NCI-H1417 treated with DMSO at 0.1 percent for 48 hours (cell line): ENCODE results near the gene FBXL7.

Source experiments
- DNase-seq: peaks from one replicate; lab custom pipeline; 2025; lab: John Stamatoyannopoulos, UW

FBXL7 gene

DNA sequence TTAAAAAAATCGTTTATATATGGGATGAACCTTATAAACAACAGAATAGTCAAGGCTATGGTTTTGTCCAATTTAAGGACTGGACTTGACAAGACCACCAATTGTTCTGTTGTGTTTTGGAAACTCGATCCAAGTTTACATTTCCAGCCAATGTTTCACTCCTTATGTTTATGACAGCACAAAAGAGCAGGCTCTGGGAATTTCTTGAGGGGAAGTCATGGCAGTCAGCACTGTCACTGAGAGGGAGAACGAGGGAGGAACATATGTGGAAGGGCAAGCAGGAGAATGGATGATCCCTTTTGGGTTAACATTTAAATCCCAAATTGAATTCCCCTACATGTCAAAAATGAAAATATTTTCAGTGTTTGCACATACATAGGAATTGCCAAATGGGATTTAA lies 387.1 kb downstream of the FBXL7 start:
- no peak for DNase-seq

- no peak for DNase-seq
These were observed 389.0 kb downstream of the FBXL7 start for GRCh38 chr5:15889001-15889400.

DNA sequence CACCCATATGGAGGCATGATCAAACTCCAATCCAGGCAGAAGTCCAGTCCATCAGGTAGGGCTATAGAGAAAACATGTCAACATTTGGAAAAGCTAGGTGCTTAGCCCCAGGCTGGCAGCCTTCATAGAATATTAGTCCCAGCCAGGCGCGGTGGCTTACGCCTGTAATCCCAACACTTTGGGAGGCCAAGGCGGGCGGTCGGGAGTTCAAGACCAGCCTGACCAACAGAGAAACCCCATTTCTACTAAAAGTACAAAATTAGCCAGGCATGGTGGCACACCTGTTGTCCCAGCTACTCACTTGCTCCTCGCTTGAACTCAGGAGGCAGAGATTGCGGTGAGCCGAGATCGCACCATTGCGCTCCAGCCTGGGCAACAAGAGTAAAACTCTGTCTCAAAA lies 393.9 kb downstream of the FBXL7 start:
- no peak for DNase-seq

- DNase-seq = no peak
These were observed 397.7 kb downstream of the FBXL7 start for GRCh38 chr5:15897656-15898055.

DNA sequence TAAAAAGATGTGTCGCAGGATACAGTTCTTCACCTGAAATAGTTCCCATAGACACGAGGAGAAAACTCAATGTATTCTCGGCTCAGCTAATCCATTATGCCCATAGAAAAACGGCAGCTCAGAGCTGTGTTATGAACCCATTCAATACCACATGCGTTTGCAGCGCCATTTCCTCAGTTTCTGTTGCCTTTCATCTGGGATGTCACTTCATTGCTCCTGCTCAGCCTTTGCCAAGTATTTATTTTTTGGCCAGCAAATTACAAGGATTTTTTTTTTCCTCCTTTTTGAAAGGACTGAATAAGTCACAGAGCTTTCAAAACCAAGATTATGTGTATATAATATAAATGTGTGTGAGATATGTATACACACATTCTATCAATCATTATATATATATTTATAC lies 398.7 kb downstream of the FBXL7 start:
- no peak for DNase-seq

- no peak for DNase-seq
These were observed 399.5 kb downstream of the FBXL7 start for GRCh38 chr5:15899481-15899880.

DNA sequence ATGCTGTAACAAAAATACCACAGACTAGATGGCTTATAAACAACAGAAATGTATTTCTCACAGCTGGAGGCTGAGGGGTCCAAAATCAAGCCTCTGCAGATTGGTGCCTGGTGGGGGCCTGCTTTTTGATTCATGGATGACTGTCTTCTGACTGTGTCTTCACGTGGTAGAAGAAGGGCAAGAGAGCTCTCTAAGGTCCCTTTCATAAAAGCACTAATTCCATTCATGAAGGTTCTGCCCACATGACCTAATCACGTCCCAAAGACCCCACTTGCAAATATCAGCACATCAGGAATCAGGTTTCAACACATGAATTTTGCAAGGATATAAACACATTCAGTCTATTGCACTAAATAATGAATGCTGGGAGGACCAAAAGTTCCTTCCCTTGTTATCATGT lies 401.2 kb downstream of the FBXL7 start:
- DNase-seq = no peak

DNA sequence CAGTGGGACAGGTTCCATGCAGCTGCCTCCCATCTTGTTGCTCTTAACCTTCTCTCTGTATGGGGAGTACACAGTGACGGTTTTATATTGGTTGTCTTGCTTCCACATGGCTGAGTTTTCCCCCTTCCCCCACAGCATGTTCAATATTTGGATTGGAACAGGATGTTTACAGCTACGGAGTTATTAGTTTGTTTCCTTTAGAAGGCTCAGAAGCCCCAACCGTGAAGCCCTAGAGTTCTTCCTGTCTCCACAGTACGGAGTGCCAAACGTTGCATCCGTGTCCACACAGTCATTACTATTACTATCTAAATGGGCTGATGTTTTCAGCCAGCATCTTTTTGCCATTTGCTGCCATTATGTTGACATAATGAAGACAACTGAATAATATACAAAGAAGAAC lies 402.1 kb downstream of the FBXL7 start:
- no peak for DNase-seq

DNA sequence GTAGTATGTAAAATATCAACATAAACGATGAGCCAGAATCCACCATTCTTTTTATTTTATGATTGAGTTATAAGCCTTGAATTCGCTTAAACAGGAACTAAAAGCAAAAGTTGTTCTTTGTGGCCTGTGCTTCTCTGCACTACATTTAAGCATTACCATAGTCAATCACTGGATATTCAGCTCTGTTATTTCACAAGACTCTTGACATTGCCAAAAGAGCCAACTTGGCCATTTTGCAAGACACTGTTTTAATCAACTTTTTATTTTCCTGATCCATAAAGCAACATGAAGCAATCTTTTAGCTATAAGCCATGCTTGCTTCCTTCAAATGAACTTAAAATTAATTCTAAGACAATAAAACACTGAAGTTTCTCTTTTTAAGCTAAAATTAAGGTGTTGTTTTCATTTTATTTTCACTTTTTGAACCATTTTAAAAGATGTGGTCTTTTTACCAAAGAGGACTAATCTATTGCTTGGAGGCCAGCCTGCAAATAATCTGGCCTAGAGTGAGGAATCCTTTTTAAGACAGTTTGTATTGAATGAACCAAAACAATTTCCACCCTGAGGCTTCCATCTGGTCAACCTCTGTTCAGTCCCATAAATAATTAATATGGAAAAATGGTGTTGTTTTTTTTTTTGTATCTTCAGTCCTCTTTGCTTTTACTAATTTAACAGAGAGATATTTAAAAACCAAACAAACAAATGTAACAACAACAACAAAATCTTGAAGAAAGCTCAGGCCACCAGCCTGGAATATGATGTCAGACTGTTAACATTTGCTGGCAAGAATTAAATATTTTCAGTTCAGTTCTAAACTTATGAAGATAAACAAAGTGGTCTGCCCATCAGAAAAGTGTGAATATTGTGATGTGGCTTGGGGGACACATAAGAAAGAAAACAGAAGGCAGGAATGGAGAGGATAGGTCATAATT lies 405.2 kb downstream of the FBXL7 start:
- no peak for DNase-seq

GRCh38 chr5:15914638-15915037 lies 414.7 kb downstream of the FBXL7 start:
- no peak for DNase-seq

DNA sequence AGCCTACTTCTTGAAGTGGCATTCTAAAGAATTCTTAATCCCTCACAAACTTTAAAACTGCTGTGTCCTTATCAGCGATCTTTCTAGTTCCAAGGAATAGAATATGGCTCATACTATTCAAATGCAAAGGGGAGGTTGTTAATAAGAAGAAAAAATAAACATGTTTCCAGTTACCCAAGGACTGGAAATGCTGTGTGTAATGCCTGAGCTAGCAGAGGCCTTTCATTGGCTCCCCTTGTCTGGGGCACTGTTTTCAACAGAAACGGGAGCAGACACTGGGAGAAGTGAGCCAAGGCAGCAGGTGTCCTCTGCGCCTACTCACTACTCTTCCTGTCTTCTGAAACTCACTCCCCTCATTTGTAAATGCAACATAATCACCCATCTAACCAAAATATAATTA lies 426.6 kb downstream of the FBXL7 start:
- no peak for DNase-seq

- no peak for DNase-seq
These were observed 427.9 kb downstream of the FBXL7 start for GRCh38 chr5:15927710-15928380.

DNA sequence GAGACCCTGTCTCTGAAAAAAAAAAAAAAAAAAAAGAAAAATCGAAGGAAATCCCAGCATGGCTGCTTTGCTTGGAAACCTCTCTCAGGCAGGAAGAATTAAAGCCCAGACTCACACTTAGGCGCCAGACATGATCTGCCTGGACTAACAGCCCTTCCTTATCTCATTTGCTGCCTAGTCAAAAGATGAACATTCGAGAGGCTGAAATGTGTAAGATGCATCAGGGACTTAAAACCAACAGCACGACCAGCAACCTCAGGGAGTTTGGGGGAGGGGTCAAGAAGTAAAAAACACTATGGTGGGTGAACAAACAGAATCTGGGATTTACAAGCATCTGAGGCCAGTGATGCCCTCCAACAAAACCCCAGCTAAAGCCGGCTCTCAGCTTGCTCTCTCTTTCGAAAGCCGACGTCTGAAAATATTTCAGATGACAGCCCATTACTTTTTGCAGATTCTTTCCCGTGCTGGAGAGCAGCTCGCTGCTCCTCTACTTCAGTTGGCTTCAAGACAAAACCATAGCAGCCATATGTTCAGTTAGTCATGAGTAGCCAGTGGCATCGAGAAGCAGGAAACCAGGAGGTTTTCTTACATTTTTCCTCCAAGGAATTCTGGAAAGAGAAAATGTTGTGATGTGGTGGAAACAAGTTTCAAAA lies 429.8 kb downstream of the FBXL7 start:
- no peak for DNase-seq

DNA sequence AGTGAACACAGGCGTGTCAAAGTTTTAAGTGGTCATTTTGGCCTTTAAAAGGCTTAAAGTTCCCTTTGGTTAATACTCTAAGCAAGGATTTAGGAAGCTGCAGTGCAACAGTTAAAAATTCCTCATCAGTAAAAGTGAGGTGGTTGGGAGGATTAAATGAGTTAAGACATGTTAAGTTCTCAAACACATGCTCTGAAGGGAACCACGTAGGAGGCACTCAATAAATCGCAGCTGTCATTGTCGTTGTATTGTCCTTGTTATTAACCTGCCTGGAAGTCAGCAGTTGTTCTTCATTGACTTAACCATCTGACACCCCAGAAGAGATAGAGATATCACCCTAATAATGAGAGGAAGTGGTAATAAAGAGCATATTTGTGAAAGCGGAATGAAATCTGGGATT lies 432.1 kb downstream of the FBXL7 start:
- no peak for DNase-seq

- DNase-seq = no peak
These were observed 433.6 kb downstream of the FBXL7 start for GRCh38 chr5:15933259-15934207.

DNA sequence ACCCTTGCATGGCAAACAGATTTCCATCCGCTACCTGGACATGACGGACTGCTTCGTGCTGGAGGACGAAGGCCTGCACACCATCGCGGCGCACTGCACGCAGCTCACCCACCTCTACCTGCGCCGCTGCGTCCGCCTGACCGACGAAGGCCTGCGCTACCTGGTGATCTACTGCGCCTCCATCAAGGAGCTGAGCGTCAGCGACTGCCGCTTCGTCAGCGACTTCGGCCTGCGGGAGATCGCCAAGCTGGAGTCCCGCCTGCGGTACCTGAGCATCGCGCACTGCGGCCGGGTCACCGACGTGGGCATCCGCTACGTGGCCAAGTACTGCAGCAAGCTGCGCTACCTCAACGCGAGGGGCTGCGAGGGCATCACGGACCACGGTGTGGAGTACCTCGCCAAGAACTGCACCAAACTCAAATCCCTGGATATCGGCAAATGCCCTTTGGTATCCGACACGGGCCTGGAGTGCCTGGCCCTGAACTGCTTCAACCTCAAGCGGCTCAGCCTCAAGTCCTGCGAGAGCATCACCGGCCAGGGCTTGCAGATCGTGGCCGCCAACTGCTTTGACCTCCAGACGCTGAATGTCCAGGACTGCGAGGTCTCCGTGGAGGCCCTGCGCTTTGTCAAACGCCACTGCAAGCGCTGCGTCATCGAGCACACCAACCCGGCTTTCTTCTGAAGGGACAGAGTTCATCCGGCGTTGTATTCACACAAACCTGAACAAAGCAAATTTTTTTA lies 436.7 kb downstream of the FBXL7 start:
- no peak for DNase-seq

DNA sequence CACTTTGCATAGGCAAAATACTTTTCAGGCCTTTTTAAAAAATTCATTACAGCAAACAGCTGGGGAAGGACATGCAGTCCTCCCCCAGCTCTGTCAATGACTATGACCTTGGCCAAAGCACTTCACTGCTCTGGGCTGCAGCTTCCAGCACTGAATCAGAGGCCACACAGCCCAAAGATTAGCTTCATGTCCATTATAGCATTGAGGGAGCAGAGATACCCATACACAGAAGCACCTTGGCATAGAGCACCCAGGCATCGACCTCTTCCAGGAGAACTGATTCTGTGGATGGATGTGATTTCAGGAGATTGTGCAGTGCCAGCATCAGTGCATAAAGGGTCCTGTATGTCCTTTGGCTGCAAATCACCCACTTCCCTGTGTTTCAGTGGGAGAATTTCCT lies 437.7 kb downstream of the FBXL7 start:
- DNase-seq = no peak

DNA sequence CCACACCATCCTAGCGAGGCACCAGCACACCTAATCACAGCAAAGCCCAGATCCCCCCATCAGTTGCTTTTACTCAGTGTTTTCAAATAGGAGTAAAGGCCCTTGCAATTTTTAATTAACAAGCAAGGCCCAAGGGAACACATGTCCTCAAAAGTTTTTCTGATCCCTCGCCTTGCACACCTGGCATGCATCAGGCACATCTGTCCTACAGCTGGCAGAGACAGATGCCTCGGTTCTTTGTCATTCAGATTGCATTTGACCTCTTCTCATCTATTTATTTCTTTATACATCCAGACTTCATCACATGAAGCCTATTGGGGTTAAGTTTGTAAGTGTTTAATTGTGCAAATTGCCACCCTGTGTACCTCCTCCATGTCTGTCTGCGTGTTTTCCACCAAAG lies 438.2 kb downstream of the FBXL7 start:
- no peak for DNase-seq

GRCh38 chr5:15938961-15939360 lies 439.0 kb downstream of the FBXL7 start:
- no peak for DNase-seq

DNA sequence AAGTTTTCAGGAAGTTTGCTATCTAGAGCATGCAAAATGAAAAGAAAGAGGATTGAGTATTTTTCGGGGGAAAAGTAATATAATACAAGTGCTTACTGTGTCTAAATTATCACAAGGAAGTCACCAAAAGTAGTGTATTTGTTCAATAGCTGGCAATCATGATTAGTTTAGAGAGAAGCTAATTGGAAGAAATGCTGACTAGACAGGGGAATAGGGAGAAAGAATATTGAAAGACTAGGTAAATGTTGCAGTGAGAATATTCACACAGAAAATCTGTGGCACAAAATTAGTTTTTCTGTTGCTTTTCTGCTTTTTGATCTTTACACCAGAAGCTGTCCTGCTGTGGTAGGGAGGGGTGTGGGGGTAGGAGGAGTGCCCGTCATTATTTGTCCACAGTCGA lies 440.9 kb downstream of the FBXL7 start:
- no peak for DNase-seq

- DNase-seq = no peak
These were observed 443.5 kb downstream of the FBXL7 start for GRCh38 chr5:15943487-15943886.
